Measurements from ENCODE around the gene HPCAL4. TPM values are rescaled to one million over a fixed set of nuclear protein-coding genes. Genes with fewer than 3 reads are reported as not detected.

The HPCAL4 gene
- total RNA-seq (5.2 TPM), polyA plus RNA-seq (ENCODE audit: insufficient read depth, low read depth, low replicate concordance) (3.9 TPM)
- long read RNA-seq, donor 1, full-length matches to known transcripts = 1 of 1 reads
- long read RNA-seq, donor 1, partial matches to known transcripts = 0 of 1 reads
- long read RNA-seq, donor 1, other reads (novel, unspliced or antisense) = 0 of 1 reads
- long read RNA-seq, donor 2 = 0 reads
- long read RNA-seq, donor 3, full-length matches to known transcripts = 1 of 1 reads
- long read RNA-seq, donor 3, partial matches to known transcripts = 0 of 1 reads
- long read RNA-seq, donor 3, other reads (novel, unspliced or antisense) = 0 of 1 reads
- long read RNA-seq, donor 4 = 0 reads
- long read RNA-seq, donor 5 = 0 reads
- long read RNA-seq, donor 6 = 0 reads
- long read RNA-seq, donor 7, full-length matches to known transcripts = 3 of 6 reads
- long read RNA-seq, donor 7, partial matches to known transcripts = 0 of 6 reads
- long read RNA-seq, donor 7, other reads (novel, unspliced or antisense) = 3 of 6 reads
- long read RNA-seq, donor 8 = 0 reads
- long read RNA-seq, donor 9 = 0 reads
- long read RNA-seq, donor 10, full-length matches to known transcripts = 1 of 1 reads
- long read RNA-seq, donor 10, partial matches to known transcripts = 0 of 1 reads
- long read RNA-seq, donor 10, other reads (novel, unspliced or antisense) = 0 of 1 reads

DNA sequence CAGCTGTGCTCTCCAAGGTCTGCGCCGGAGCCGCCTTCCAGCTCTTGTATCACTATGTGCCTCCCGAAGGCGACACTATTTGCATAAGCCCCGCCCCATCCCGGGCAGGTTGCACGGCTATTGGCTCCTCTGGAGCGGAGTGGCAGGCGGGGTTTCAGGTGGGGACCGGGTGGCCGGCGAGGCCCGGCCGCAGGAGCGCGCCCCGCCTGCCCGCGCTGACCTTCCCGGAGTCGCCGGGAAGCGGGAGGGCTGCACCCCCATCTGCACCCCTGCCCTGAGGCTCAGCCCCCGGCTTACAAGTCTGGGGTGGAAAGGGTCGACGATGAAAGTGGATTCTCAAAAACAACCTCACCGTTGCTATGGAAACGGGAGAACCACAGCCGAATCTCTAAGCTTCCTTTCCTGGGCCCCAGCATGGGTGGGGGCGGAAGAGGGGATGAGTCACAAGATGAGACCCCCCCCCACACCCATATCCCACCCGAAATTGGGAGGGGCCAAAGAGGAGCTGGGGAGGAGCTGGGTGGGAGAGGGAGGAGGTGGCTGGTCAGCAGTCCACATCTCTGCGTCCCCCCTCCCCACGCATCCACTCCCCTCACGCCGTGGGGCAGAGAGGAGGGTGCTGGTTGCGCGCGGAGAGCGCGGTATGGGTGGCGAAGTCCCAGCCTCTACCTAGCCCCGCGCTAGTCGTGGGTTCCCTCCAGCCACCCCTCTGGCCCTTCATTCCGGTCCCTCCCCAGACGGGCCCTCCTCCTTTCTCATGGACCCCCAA is at the start of gene HPCAL4:
Gene HPCAL4, minus strand, starts transcription at position 51 of the 769 bp plus-strand sequence. CDS start 6,830 bp downstream, outside the sequence.
- Histone ChIP-seq H3K36me3 (ENCODE audit: control insufficient read depth in 2 of 3, insufficient read depth in 3 of 3, low read length in 3 of 3) (no peaks in the 10 kb centered on the region), H3K9me3 (ENCODE audit: control insufficient read depth in 2 of 3, insufficient read depth in 1 of 3, low read length in 3 of 3) (no peaks in the 10 kb centered on the region), H3K27ac (ENCODE audit: low read depth in 2 of 2, low read length in 2 of 2) (no peak within 1 kb of the TSS), H3K27me3 (ENCODE audit: control insufficient read depth, insufficient read depth, low read length) (peaks cover 18% of the 10 kb centered on the region), H3K9ac (ENCODE audit: low read length in 3 of 3) (no peak within 1 kb of the TSS), H3K4me3 (ENCODE audit: low read length in 3 of 3) (peak within 1 kb of the TSS in 2 of 3 donors; percentile 2 to 41), H3K4me1 (ENCODE audit: control insufficient read depth in 2 of 3, insufficient read depth in 2 of 3, low read depth in 1 of 3, low read length in 3 of 3) (peaks cover 0 to 6% (median 0%) of the 10 kb centered on the region in 3 donors)
- intact Hi-C loops (cut with DNase I) = no loop called here
- FAIRE-seq (no peak), DNase-seq (peak; percentile 95 to 97 (median 96))
- TF ChIP-seq, protein P1, sequence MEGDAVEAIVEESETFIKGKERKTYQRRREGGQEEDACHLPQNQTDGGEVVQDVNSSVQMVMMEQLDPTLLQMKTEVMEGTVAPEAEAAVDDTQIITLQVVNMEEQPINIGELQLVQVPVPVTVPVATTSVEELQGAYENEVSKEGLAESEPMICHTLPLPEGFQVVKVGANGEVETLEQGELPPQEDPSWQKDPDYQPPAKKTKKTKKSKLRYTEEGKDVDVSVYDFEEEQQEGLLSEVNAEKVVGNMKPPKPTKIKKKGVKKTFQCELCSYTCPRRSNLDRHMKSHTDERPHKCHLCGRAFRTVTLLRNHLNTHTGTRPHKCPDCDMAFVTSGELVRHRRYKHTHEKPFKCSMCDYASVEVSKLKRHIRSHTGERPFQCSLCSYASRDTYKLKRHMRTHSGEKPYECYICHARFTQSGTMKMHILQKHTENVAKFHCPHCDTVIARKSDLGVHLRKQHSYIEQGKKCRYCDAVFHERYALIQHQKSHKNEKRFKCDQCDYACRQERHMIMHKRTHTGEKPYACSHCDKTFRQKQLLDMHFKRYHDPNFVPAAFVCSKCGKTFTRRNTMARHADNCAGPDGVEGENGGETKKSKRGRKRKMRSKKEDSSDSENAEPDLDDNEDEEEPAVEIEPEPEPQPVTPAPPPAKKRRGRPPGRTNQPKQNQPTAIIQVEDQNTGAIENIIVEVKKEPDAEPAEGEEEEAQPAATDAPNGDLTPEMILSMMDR (IDR thresholded peaks at IDR 0.05; ENCODE audit: borderline replicate concordance, extremely low read depth, insufficient read depth) = no peak

- Histone ChIP-seq H3K4me1 (ENCODE audit: control insufficient read depth in 2 of 3, insufficient read depth in 2 of 3, low read depth in 1 of 3, low read length in 3 of 3) (peaks cover 0 to 4% (median 3%) of the 10 kb centered on the region in 3 donors), H3K9ac (ENCODE audit: low read length in 3 of 3) (peak within 1 kb of the TSS; percentile 82 to 94 (median 87)), H3K36me3 (ENCODE audit: control insufficient read depth in 2 of 3, insufficient read depth in 3 of 3, low read length in 3 of 3) (peaks cover 0 to 17% (median 16%) of the 10 kb centered on the region in 3 donors), H3K4me3 (ENCODE audit: low read length in 3 of 3) (peak within 1 kb of the TSS; percentile 95 to 99 (median 99)), H3K27me3 (ENCODE audit: control insufficient read depth, insufficient read depth, low read length) (no peaks in the 10 kb centered on the region), H3K27ac (ENCODE audit: low read depth in 2 of 2, low read length in 2 of 2) (peak within 1 kb of the TSS; percentile 13 to 35), H3K9me3 (ENCODE audit: control insufficient read depth in 2 of 3, insufficient read depth in 1 of 3, low read length in 3 of 3) (no peaks in the 10 kb centered on the region)
- TF ChIP-seq, protein P1 (IDR thresholded peaks at IDR 0.05; ENCODE audit: borderline replicate concordance, extremely low read depth, insufficient read depth) = no peak
- intact Hi-C loops (cut with DNase I) = no loop called here
- FAIRE-seq (no peak), DNase-seq (peak; percentile 94 to 99 (median 96))
These were observed 47.6 kb upstream of the HPCAL4 start, which contains the start of gene PPIE for GRCh38 chr1:39738622-39739366. PPIE (plus strand) TSS chr1:39738882; CDS start chr1:39738901, 19 bp downstream.

GRCh38 chr1:39737546-39738169 is 46.4 kb upstream of the HPCAL4 start:
- FAIRE-seq (no peak), DNase-seq (no peak)

More at GRCh38 chr1:39737546-39738169, 46.4 kb upstream of the HPCAL4 start:
- intact Hi-C loops (cut with DNase I) = no loop called here
- no peaks in the 10 kb centered on the region for H3K9me3 ChIP-seq (ENCODE audit: control insufficient read depth in 2 of 3, insufficient read depth in 1 of 3, low read length in 3 of 3)
- no peak overlapping the region for H3K4me3 ChIP-seq (ENCODE audit: low read length in 3 of 3)
- peaks cover 0 to 4% (median 3%) of the 10 kb centered on the region in 3 donors for H3K4me1 ChIP-seq (ENCODE audit: control insufficient read depth in 2 of 3, insufficient read depth in 2 of 3, low read depth in 1 of 3, low read length in 3 of 3)
- peaks cover 0 to 9% (median 5%) of the 10 kb centered on the region in 3 donors for H3K36me3 ChIP-seq (ENCODE audit: control insufficient read depth in 2 of 3, insufficient read depth in 3 of 3, low read length in 3 of 3)
- H3K27me3 ChIP-seq (ENCODE audit: control insufficient read depth, insufficient read depth, low read length) = peaks cover 5% of the 10 kb centered on the region
- TF ChIP-seq, protein P1 (IDR thresholded peaks at IDR 0.05; ENCODE audit: borderline replicate concordance, extremely low read depth, insufficient read depth) = no peak
- H3K9ac ChIP-seq (ENCODE audit: low read length in 3 of 3) = no peak overlapping the region
- H3K27ac ChIP-seq (ENCODE audit: low read depth in 2 of 2, low read length in 2 of 2) = no peak overlapping the region
